Ishikawa (cell line): ENCODE measurements around the gene OGG1.

Source experiments
- CEBPB ChIP-seq: IDR thresholded peaks from 2 replicates; pipeline ENCODE4 v1.6.1; 2012
- CREB1 ChIP-seq: IDR thresholded peaks from 2 replicates; pipeline ENCODE4 v1.6.1; 2012; ENCODE audit warnings: low read depth
- EGR1 ChIP-seq: IDR thresholded peaks from 2 replicates; pipeline ENCODE4 v1.6.1; 2012
- EP300 ChIP-seq: IDR thresholded peaks from 2 replicates; pipeline ENCODE4 v1.6.1; 2012; ENCODE audit warnings: borderline replicate concordance
- FOXM1 ChIP-seq: IDR thresholded peaks from 2 replicates; pipeline ENCODE4 v1.6.1; 2012; ENCODE audit warnings: low read depth, borderline replicate concordance
- NFIC ChIP-seq: IDR thresholded peaks from 2 replicates; pipeline ENCODE4 v1.6.1; 2012
- RAD21 ChIP-seq: IDR thresholded peaks from 2 replicates; pipeline ENCODE4 v1.6.1; 2012; ENCODE audit warnings: low read depth
- TAF1 ChIP-seq: IDR thresholded peaks from 2 replicates; pipeline ENCODE4 v1.6.1; 2012; ENCODE audit warnings: low read depth, mild to moderate bottlenecking
- TCF12 ChIP-seq: IDR thresholded peaks from 2 replicates; pipeline ENCODE4 v1.6.1; 2012; ENCODE audit warnings: low read depth
- TEAD4 ChIP-seq: IDR thresholded peaks from 2 replicates; pipeline ENCODE4 v1.6.1; 2012
- YY1 ChIP-seq: IDR thresholded peaks from 2 replicates; pipeline ENCODE4 v1.6.1; 2012; ENCODE audit warnings: low read depth
- ZBTB7A ChIP-seq: IDR thresholded peaks from 2 replicates; pipeline ENCODE4 v1.6.1; 2012; ENCODE audit warnings: low read depth
- TF ChIP-seq, protein P1 (sequence below): IDR thresholded peaks from 2 replicates; pipeline ENCODE4 v1.6.1; 2012
- TF ChIP-seq, protein P2 (sequence below): IDR thresholded peaks from 2 replicates; pipeline ENCODE4 v1.6.1; 2012; ENCODE audit warnings: low read depth, mild to moderate bottlenecking
- TF ChIP-seq, protein P3 (sequence below): IDR thresholded peaks from 2 replicates; pipeline ENCODE4 v1.6.1; 2012

Gene OGG1

DNA sequence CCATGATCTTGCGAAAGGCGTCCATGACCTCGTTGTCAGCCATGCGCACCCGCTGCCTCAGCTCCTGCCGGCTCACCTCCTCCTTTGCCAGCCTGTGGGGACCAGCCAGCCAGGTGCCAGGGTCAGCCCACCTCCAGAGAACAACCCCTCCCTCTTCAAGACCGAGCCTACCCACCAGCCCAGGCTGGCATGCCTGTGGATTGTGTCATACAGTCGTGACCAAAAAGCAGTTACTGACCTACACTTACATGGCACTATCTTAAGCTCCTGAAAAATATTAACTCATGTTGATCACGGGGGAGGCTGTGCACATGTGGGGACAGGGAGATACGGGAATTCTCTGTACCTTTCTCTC, 30.7 kb downstream of the OGG1 start:
- TF ChIP-seq TEAD4 = no peak
- TF ChIP-seq CEBPB = no peak
- TF ChIP-seq FOXM1 = no peak
- TF ChIP-seq, protein P1, sequence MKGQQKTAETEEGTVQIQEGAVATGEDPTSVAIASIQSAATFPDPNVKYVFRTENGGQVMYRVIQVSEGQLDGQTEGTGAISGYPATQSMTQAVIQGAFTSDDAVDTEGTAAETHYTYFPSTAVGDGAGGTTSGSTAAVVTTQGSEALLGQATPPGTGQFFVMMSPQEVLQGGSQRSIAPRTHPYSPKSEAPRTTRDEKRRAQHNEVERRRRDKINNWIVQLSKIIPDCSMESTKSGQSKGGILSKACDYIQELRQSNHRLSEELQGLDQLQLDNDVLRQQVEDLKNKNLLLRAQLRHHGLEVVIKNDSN = no peak
- TF ChIP-seq YY1 = no peak
- no peak for TF ChIP-seq RAD21
- no peak for TF ChIP-seq CREB1
- TF ChIP-seq NFIC = no peak
- TF ChIP-seq TAF1 = no peak
- no peak for TF ChIP-seq EGR1
- no peak for TF ChIP-seq ZBTB7A
- TF ChIP-seq EP300 = no peak
- no peak for TF ChIP-seq TCF12
- TF ChIP-seq, protein P2, sequence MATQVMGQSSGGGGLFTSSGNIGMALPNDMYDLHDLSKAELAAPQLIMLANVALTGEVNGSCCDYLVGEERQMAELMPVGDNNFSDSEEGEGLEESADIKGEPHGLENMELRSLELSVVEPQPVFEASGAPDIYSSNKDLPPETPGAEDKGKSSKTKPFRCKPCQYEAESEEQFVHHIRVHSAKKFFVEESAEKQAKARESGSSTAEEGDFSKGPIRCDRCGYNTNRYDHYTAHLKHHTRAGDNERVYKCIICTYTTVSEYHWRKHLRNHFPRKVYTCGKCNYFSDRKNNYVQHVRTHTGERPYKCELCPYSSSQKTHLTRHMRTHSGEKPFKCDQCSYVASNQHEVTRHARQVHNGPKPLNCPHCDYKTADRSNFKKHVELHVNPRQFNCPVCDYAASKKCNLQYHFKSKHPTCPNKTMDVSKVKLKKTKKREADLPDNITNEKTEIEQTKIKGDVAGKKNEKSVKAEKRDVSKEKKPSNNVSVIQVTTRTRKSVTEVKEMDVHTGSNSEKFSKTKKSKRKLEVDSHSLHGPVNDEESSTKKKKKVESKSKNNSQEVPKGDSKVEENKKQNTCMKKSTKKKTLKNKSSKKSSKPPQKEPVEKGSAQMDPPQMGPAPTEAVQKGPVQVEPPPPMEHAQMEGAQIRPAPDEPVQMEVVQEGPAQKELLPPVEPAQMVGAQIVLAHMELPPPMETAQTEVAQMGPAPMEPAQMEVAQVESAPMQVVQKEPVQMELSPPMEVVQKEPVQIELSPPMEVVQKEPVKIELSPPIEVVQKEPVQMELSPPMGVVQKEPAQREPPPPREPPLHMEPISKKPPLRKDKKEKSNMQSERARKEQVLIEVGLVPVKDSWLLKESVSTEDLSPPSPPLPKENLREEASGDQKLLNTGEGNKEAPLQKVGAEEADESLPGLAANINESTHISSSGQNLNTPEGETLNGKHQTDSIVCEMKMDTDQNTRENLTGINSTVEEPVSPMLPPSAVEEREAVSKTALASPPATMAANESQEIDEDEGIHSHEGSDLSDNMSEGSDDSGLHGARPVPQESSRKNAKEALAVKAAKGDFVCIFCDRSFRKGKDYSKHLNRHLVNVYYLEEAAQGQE = no peak

DNA sequence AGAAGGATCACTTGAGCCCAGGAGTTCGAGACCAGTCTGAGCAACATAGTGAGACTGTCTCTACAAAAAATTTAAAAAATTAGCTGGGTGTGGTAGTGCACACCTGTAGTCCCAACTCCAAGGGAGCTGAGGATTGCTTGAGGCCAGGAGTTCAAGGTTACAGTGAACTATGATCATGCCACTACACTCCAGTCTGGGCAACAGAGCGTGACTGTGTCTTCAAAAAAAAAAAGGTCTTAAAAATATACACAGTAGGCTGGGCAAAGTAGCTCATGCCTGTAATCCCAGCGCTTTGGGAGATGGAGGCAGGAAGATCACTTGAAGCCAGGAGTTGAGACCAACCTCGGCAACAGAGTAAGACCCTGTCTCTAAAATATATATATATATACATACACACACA, 31.2 kb downstream of the OGG1 start:
- TF ChIP-seq TAF1 = no peak
- no peak for TF ChIP-seq EP300
- TF ChIP-seq ZBTB7A = no peak
- no peak for TF ChIP-seq TEAD4
- TF ChIP-seq CREB1 = no peak
- no peak for TF ChIP-seq EGR1

DNA sequence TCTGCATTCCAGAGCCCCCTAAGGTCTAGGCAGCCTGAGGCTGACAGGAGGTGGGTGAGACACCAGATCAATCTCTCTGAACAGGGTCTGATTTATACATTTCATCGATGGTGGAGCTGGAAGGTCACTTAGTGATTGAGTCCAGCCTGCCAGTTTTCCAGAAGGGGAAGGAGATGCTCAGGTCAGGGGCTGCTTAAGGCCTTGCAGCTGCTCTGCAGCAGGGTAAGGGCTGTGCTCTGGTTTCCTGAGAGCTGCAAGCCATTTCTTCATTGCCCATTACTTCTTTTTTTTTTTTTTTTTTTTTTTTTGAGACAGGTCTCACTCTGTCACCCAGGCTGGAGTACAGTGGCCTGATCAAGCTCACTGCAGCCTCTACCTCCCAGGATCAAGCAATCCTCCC, 31.8 kb downstream of the OGG1 start:
- TF ChIP-seq NFIC (no peak), TAF1 (no peak), CEBPB (no peak), EGR1 (no peak), TCF12 (no peak), YY1 (no peak), RAD21 (no peak), CREB1 (no peak), TEAD4 (no peak), FOXM1 (no peak), ZBTB7A (no peak), EP300 (no peak)
- TF ChIP-seq, protein P1 = no peak
- TF ChIP-seq, protein P3, sequence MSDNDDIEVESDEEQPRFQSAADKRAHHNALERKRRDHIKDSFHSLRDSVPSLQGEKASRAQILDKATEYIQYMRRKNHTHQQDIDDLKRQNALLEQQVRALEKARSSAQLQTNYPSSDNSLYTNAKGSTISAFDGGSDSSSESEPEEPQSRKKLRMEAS = no peak
- TF ChIP-seq, protein P2 = no peak

DNA sequence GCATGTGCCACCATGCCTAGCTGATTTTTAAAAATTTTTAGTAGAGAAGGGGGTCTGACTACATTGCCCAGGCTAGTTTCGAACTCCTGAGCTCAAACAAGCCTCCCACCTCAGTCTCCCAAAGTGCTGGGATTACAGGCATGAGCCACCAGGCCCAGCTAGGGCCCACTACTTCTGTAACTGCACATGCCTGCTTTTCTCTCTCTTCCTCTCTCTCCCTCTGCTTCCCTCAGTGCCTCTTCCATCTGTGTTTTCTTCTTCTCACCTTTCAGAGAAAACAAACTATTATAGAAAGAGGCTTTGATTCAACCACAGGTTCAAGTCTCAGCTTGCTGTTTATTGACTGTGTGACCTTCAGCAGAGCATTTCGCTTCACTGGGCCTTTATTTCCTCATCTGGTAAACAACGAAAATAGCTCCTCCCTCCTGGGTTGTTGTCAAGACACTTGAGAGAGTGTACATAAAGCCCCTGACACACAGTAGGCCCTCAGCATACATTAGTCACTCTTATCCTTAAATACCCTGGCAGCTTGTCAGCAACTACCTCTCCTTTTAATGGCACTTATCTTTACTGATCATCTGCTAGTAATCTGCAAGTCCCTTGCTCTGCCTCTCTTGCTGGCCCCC, 32.3 kb downstream of the OGG1 start:
- TF ChIP-seq YY1 (no peak), FOXM1 (no peak), TEAD4 (no peak), NFIC (no peak), EGR1 (no peak)

DNA sequence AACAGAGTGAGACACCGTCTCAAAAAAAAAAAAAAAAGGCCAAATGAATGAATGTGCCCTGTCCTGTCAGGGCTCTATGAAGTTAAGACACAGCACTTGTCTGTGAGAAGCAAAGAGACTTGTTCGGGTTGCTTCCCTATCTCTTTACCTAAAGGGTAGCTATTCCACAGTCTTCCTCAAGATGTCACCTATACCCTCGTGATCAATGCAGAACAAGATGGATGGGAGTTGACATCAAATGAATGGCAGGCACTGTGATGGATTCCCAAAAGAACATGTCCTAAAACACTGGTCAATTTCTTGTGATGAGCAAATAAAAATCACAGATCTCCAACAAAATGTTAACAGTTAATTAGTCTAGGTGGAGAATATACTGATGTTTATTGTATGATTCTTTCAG, 33.0 kb downstream of the OGG1 start:
- TF ChIP-seq TEAD4 (no peak), EGR1 (no peak), TAF1 (no peak), ZBTB7A (no peak), CEBPB (no peak), RAD21 (no peak), NFIC (no peak), TCF12 (no peak), YY1 (no peak), EP300 (no peak), FOXM1 (no peak), CREB1 (no peak)
- TF ChIP-seq, protein P3 = no peak
- TF ChIP-seq, protein P2 = no peak
- TF ChIP-seq, protein P1 = no peak
